ENCODE measurements around the gene ANXA4.
"Not testable (repeated sequence)": the region's sequence is repeated elsewhere in the genome, so short reads cannot be mapped to it uniquely, and the experiment has no call there.

ANXA4 gene

DNA sequence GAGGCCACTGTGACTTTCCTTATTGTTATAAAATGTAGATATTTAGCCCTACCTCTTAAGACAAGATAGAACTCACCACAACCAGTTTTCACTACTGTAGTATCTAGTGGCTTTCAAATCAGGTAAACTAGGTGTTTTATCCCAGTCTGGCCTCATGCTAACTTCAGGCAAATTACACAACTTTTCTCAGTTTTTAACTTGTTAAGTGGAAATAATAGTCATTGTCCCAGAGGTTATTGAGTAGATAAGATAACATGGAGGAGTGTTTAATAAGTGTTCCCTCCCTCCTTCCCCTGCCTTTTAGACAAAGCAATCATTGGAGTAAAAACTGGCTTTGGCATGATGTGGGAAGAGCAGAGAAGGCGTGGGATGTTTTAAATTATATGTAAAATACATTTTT lies 27.3 kb downstream of the ANXA4 start:
- H3K4me1 Mint-ChIP-seq (ENCODE audit: low read depth in 2 of 2), result peaks cover 29 to 35% of the 10 kb centered on the region in 2 donors
- DNase-seq, result no peak
- ATAC-seq (replicated peaks), result no peak
- H3K9me3 Mint-ChIP-seq, result no peaks in the 10 kb centered on the region
- H3K27me3 Mint-ChIP-seq, result no peaks in the 10 kb centered on the region
- peaks cover under 1% of the 10 kb centered on the region for H3K36me3 Mint-ChIP-seq (ENCODE audit: insufficient read depth)
- peak overlapping the region; percentile 33 to 47 for H3K4me3 Mint-ChIP-seq
- peak overlapping the region; percentile 60 to 84 for H3K27ac Mint-ChIP-seq

DNA sequence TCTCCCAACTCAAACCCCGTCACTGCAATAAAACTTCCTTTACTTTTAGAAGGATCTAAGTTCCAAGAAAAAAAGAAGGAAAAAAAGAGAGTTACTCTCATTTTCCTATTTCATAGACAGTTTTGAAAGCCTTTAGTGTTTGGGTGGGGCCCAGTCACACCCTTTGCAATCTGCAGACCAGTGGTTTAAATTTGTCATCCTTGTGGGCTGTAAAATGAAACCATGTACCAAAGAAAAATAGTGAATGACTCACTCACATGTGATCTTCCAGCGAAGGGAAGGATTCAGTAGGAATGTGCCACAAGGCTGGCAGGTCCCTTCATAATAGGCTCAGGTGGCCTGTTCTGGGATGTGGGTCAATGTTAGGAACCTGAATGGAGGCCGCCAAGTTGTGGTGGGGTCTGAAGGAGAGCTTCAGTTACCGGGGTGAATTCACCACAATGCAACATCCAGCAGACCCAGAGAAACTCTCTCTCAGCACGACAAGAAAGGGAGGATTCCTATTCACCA lies 28.3 kb downstream of the ANXA4 start:
- Mint-ChIP-seq H3K27ac (peak overlapping the region; percentile 69 to 84), H3K36me3 (ENCODE audit: insufficient read depth) (peaks cover 3% of the 10 kb centered on the region), H3K4me1 (ENCODE audit: low read depth in 2 of 2) (peaks cover 36 to 40% of the 10 kb centered on the region in 2 donors), H3K4me3 (peak overlapping the region; percentile 46 to 65), H3K9me3 (no peaks in the 10 kb centered on the region), H3K27me3 (no peaks in the 10 kb centered on the region)
- ATAC-seq (replicated peaks), result peak; percentile 58
- DNase-seq, result no peak

DNA sequence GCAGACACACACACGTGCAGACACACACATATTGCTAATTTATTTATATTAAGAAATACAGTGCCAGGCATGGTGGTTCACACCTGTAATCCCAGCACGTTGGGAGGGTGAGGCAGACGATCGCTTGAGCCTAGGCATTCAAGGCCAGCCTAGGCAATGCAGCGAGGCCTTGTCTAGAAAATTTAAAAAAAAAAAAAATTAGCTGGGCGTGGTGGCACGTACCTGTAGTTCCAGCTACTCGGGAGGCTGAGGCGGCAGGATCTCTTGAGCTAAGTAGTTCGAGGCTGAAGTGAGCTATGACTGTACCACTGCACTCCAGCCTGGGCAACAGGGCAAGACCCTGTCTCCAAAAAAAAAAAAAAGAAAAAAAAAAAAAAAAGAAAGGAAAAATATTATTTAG lies 28.8 kb downstream of the ANXA4 start:
- Mint-ChIP-seq H3K27me3 (no peaks in the 10 kb centered on the region), H3K4me1 (ENCODE audit: low read depth in 2 of 2) (peaks cover 35 to 39% of the 10 kb centered on the region in 2 donors), H3K27ac (peak overlapping the region in 1 of 2 donors; percentile 69), H3K9me3 (no peaks in the 10 kb centered on the region), H3K4me3 (peak overlapping the region; percentile 46 to 65), H3K36me3 (ENCODE audit: insufficient read depth) (peaks cover 3% of the 10 kb centered on the region)
- no peak for DNase-seq
- no peak for ATAC-seq (replicated peaks)

DNA sequence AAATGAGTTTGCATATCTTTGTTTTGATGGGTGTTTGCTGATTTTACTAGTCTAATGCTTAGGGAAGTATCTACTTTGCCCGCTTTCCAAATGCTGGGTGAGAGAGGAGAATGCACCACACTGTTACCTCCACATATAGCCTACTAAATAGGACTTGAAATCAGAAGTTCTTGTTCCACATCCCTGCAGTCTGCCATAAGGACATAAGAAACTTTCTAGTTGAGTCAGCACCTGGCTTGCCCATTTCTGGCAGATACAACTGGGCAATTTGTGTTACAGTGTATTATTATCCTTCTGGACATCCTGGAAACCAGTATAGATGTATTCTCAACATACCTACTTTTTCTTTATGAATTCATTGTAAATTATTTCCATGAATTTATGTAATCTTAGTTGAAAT lies 29.5 kb downstream of the ANXA4 start:
- H3K4me1 Mint-ChIP-seq (ENCODE audit: low read depth in 2 of 2), result peaks cover 32 to 39% of the 10 kb centered on the region in 2 donors
- H3K27me3 Mint-ChIP-seq, result no peaks in the 10 kb centered on the region
- DNase-seq (no peak), ATAC-seq (replicated peaks) (no peak)
- peak overlapping the region in 1 of 2 donors; percentile 18 for H3K4me3 Mint-ChIP-seq
- no peak overlapping the region for H3K27ac Mint-ChIP-seq
- no peaks in the 10 kb centered on the region for H3K9me3 Mint-ChIP-seq
- peaks cover 3% of the 10 kb centered on the region for H3K36me3 Mint-ChIP-seq (ENCODE audit: insufficient read depth)

DNA sequence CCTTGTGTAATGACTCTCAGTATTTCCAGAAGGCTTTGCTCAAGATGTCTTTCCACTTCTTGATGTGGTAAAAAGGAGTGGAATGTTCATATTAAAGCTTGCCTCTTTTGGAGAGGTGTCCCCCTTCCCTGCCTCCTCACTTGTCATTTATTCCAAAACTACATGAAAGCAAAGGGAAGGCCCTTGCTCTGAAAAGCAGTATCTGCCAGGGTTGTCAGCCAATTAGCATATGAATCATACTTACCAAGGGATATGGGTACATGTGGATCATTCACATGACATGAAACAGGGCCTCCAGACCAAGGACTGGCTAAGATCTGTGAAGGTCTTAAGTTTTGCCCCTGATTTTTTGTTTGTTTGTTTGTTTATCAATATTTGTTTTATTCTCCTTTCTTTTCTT lies 31.3 kb downstream of the ANXA4 start:
- Mint-ChIP-seq H3K27ac (peak overlapping the region; percentile 38 to 80), H3K4me3 (no peak overlapping the region), H3K4me1 (ENCODE audit: low read depth in 2 of 2) (peaks cover 31 to 39% of the 10 kb centered on the region in 2 donors), H3K9me3 (no peaks in the 10 kb centered on the region), H3K36me3 (ENCODE audit: insufficient read depth) (peaks cover 3% of the 10 kb centered on the region), H3K27me3 (no peaks in the 10 kb centered on the region)
- no peak for DNase-seq
- no peak for ATAC-seq (replicated peaks)

DNA sequence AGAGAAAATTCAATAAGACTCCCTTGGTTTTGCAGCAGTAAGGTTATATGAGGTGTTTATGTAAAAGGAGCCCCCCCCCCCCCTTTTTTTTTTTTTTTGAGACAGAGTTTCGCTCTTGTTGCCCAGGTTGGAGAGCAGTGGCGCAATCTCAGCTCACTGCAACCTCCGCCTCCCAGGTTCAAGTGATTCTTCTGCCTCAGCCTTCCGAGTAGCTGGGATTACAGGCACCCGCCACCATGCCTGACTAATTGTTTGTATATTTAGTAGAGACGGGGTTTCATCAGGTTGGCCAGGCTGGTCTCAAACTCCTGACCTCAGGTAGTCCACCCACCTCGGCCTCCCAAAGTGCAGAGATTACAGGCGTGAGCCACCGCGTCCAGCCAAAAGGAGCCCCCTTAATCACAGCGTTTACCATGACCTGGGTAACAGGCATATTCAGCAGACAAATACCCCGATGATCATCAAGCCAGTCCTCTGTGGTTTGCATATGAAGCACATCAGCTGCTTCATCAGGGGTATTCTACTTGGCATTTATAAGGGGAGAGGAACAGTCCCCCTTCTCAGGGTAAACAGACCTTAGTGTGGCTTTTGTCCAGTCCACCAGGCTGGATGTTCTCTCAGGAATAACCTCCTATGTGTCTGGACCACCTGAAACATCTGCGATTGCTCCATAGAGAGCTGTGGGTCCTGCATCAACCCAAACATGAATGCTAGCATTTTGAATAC lies 32.5 kb downstream of the ANXA4 start:
- not testable (repeated sequence) for H3K9me3 Mint-ChIP-seq; DNase-seq; H3K27me3 Mint-ChIP-seq; H3K36me3 Mint-ChIP-seq (ENCODE audit: insufficient read depth)
- Mint-ChIP-seq H3K4me1 (ENCODE audit: low read depth in 2 of 2) (peaks cover 27 to 38% of the 10 kb centered on the region in 2 donors), H3K4me3 (peak overlapping the region; percentile 49 to 60), H3K27ac (peak overlapping the region; percentile 49 to 57)
- ATAC-seq (replicated peaks), result peak; percentile 11

DNA sequence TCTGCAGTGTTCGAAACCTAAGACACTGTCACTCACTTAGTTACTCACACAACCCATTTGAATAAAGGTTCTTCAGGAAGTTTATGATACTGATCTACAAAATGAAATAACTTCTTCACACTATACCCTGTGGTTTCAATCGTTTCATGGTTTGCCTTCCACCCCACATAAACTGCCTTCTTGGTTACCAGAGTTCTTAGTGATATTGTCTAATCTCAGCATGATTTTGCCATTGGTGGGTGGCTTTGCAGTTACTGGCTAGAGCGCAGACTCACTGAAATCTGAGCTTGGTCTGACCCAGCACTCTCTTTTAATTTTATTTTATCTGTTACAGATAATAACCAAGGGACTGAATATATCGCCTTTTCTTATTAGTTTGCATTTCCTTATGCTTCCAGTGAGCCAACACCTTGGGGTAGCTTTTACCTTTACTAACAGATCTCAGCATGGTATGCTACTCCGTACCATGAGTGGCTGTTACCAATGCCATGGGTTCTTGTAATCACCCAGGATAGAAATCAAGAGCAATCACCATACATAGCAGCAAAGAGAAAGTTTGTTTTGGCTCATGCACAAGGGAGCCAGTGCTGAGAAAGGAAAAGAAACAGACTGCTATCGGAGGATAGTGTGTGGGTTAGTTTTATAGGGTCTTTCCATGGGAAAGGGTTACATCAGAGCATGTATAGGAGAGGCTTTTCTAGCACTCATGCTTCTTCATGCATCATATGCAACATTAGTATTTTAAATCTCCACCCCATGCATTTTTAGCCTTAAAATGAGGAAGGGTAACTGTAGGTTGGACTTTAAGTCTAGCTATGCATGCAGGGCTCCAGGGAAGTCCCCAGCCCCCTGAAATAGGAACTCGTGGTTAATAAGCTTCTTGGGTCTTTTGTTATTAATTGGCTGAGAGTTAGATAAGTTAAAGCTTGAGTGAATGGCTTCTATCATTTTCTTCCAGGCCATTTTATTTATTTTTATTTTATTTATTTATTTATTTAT lies 33.3 kb downstream of the ANXA4 start:
- ATAC-seq (replicated peaks) (peak; percentile 89), DNase-seq (peak; percentile 22 to 25 (median 24))
- peak overlapping the region; percentile 49 to 57 for H3K27ac Mint-ChIP-seq
- no peaks in the 10 kb centered on the region for H3K9me3 Mint-ChIP-seq
- H3K36me3 Mint-ChIP-seq (ENCODE audit: insufficient read depth), result peaks cover 3% of the 10 kb centered on the region
- no peaks in the 10 kb centered on the region for H3K27me3 Mint-ChIP-seq
- H3K4me3 Mint-ChIP-seq, result peak overlapping the region; percentile 49 to 60
- peaks cover 24 to 35% of the 10 kb centered on the region in 2 donors for H3K4me1 Mint-ChIP-seq (ENCODE audit: low read depth in 2 of 2)

DNA sequence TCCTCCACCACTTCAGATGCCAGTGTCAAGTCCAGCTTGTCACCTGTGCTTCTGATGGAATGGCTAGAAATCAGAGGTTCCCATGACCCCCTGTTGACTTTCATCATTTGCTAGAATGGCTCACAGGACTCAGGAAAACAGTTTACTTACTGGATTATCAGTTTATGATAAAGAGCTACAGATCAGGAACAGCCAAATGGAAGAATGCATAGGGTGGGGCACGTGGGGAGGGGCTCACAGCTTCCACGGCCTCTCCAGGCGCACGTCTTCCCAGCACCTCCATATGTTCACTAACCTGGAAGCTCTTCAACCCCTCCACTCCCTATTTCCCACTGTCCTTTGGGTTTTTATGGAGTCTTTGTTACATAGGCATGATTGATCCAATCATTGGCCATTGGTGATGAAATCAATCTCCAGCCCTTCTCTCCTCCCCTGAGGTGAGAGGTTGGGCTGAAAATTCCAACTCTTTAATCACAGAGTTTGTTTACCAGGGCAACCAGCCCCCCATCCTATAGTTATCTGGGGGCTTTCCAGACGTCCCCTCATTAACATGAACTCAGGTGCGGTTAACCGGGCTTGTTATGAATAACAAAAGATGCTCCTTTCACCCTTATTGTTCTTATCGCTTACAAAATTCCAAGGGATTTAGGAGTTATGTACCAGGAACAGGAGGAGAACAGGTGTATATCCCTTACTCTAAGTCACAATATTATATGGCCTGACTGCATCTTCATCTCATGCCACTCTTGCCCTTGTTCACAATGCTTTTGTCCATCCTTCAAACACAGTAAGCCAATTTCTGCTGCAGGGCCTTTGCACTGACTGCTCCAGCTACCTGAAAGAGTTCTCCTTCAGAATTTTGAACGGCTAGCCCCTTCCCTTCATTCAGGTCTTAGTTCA lies 35.2 kb downstream of the ANXA4 start:
- H3K27me3 Mint-ChIP-seq, result no peaks in the 10 kb centered on the region
- peaks cover 22 to 33% of the 10 kb centered on the region in 2 donors for H3K4me1 Mint-ChIP-seq (ENCODE audit: low read depth in 2 of 2)
- no peak for ATAC-seq (replicated peaks)
- H3K9me3 Mint-ChIP-seq, result no peaks in the 10 kb centered on the region
- peak overlapping the region; percentile 75 to 86 for H3K27ac Mint-ChIP-seq
- H3K36me3 Mint-ChIP-seq (ENCODE audit: insufficient read depth), result peaks cover 3% of the 10 kb centered on the region
- no peak overlapping the region for H3K4me3 Mint-ChIP-seq
- DNase-seq, result no peak

DNA sequence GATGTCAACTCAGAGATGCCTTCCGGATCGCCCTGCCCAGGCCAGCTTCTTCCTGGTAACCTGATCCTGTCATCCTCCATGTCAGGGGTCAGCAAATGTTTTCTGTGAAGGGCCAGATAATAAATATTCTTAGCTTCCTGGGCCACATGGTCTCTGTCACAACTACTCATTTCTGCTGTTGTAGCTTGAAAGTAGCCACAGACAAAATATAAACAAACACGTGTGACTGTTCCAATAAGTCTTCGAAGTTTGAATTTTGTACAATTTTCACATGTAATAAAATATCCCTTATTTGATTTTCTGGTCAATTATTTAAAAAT lies 35.8 kb downstream of the ANXA4 start:
- H3K36me3 Mint-ChIP-seq (ENCODE audit: insufficient read depth), result peaks cover 3% of the 10 kb centered on the region
- H3K4me1 Mint-ChIP-seq (ENCODE audit: low read depth in 2 of 2), result peaks cover 22 to 33% of the 10 kb centered on the region in 2 donors
- DNase-seq (no peak), ATAC-seq (replicated peaks) (no peak)
- H3K4me3 Mint-ChIP-seq, result no peak overlapping the region
- H3K27me3 Mint-ChIP-seq, result no peaks in the 10 kb centered on the region
- no peaks in the 10 kb centered on the region for H3K9me3 Mint-ChIP-seq
- no peak overlapping the region for H3K27ac Mint-ChIP-seq

DNA sequence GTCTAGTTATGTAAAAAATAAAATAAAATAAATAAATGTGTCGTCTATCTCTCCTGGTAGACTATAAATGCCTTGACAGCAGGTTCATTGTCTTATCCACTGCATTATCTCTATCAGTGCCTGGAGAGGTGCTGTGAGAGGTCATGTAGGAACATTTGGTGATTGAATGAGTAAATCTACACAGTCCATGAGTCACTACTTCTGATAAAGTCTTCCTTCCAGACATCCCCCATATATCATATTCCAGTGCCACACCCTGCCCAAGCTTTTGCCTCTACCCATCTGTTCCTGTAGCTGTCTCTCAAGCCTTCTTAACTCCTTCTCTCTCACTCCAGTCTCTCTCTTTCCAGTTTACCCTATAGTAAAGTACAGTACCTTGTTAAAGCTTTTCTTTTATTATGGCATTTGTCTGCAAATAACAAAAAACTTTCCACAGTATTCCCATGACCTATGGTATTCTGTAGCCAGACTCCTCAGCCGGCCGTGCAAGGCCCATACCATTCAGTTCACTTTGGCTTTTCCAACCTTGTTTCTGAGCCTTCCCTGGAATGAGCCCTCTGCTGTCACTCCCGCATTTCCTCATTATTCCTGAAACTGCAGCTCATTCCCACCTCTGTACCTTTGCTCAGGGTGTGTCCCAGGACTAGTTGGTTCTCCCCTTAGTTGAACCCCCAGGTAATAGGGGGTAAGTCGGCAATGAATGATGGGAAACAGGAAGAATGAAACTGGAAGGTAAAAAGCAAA lies 37.5 kb downstream of the ANXA4 start:
- Mint-ChIP-seq H3K27me3 (no peaks in the 10 kb centered on the region), H3K4me1 (ENCODE audit: low read depth in 2 of 2) (peaks cover 16 to 24% of the 10 kb centered on the region in 2 donors), H3K9me3 (no peaks in the 10 kb centered on the region), H3K36me3 (ENCODE audit: insufficient read depth) (peaks cover under 1% of the 10 kb centered on the region), H3K4me3 (no peak overlapping the region), H3K27ac (no peak overlapping the region)
- DNase-seq (no peak), ATAC-seq (replicated peaks) (no peak)

DNA sequence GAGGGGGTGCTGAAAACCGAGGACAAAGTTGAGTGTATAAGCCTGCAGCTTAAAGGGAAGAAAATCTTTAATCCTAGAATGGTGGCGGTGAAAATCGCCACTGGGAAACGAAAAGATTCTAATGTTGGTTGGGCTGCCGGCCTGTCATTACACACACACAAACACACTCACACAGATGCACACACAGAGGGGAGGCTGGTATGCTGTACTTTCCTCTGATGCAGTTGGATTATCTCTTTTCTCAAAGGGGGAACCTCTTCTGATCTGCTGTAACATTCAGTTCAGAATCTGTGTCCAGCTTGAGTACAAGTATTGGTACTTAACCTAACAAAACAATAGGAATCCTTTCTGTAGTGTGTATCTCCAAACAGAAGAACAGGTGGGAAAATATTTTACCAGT lies 39.0 kb downstream of the ANXA4 start:
- H3K4me1 Mint-ChIP-seq (ENCODE audit: low read depth in 2 of 2), result peaks cover 4 to 12% of the 10 kb centered on the region in 2 donors

More for the DNA sequence above, 39.0 kb downstream of the ANXA4 start:
- ATAC-seq (replicated peaks) (no peak), DNase-seq (no peak)
- H3K27me3 Mint-ChIP-seq, result no peaks in the 10 kb centered on the region
- no peaks in the 10 kb centered on the region for H3K36me3 Mint-ChIP-seq (ENCODE audit: insufficient read depth)
- H3K27ac Mint-ChIP-seq, result no peak overlapping the region
- no peaks in the 10 kb centered on the region for H3K9me3 Mint-ChIP-seq
- H3K4me3 Mint-ChIP-seq, result no peak overlapping the region

Measured in effector memory CD8-positive, alpha-beta T cell (primary cell).